Liver (tissue), 3 donors: ENCODE measurements around the gene DCC.

Experiments
- CTCF ChIP-seq: fragments of 150-350 bp; IDR thresholded peaks from 2 replicates; pipeline ENCODE4 v1.5.1; 2017; ENCODE audit warnings: improper control_type of control experiment, low read depth, low read length; ENCODE audit not compliant: missing input control
- EGR1 ChIP-seq, 2 donors: IDR thresholded peaks; 2 replicates each; pipeline ENCODE4 v1.6.1; 2016 to 2018; ENCODE audit warnings: antibody characterized with exemption in 2 of 2, low read depth in 2 of 2
- JUND ChIP-seq, 2 donors: IDR thresholded peaks; 2 replicates each; pipeline ENCODE4 v1.6.1; 2016; ENCODE audit warnings: antibody characterized with exemption in 2 of 2
- MAX ChIP-seq: IDR thresholded peaks from 2 replicates; pipeline ENCODE4 v1.6.1; 2016; ENCODE audit warnings: antibody characterized with exemption
- RAD21 ChIP-seq, 2 donors: IDR thresholded peaks; 2 replicates each; pipeline ENCODE4 v1.6.1; 2016; ENCODE audit warnings: antibody characterized with exemption in 2 of 2, mild to moderate bottlenecking in 2 of 2
- SP1 ChIP-seq: IDR thresholded peaks from 2 replicates; pipeline ENCODE4 v1.6.1; 2018; ENCODE audit warnings: antibody characterized with exemption, mild to moderate bottlenecking
- donor health status: healthy.
- donor health status: healthy.

GRCh38 chr18:52394602-52395001, 54.6 kb downstream of the DCC start:
- TF ChIP-seq MAX = no peak
- TF ChIP-seq SP1 = no peak
- no peak for TF ChIP-seq RAD21 (IDR thresholded peaks at IDR 0.05)
- no peak for TF ChIP-seq CTCF
- no peak for TF ChIP-seq JUND (IDR thresholded peaks at IDR 0.05)
- TF ChIP-seq EGR1 (IDR thresholded peaks at IDR 0.05; ENCODE audit: low read depth in 2 of 2) = no peak
